Fibroblast of villous mesenchyme (primary cell): ENCODE data around the gene FOXO3. TPM values are rescaled to one million over a fixed set of nuclear protein-coding genes. Genes with fewer than 3 reads are reported as not detected.

Source experiments
- DNase-seq: peaks from one replicate; pipeline ENCODE4 v3.0.0-alpha.2; 2010; ENCODE audit warnings: low read depth
- H3K4me3 ChIP-seq: 2 replicates; pipeline ENCODE4 v1.5.1; 2011; ENCODE audit warnings: low read depth, mild to moderate bottlenecking, low read length
- total RNA-seq: library from RNA; depleted of rRNA; stranded (reverse); fragments of >200 nt; gene quantifications from 2 replicates; pipeline ENCODE4 v1.2.3, GENCODE V29; 2012
- TF ChIP-seq, protein P1 (sequence below): IDR thresholded peaks from 2 replicates; pipeline ENCODE4 v1.5.1; 2012; ENCODE audit warnings: low read depth, mild to moderate bottlenecking, low read length; ENCODE audit not compliant: insufficient read depth

Gene FOXO3
- 41.9 and 43.2 TPM in 2 replicates for total RNA-seq

DNA sequence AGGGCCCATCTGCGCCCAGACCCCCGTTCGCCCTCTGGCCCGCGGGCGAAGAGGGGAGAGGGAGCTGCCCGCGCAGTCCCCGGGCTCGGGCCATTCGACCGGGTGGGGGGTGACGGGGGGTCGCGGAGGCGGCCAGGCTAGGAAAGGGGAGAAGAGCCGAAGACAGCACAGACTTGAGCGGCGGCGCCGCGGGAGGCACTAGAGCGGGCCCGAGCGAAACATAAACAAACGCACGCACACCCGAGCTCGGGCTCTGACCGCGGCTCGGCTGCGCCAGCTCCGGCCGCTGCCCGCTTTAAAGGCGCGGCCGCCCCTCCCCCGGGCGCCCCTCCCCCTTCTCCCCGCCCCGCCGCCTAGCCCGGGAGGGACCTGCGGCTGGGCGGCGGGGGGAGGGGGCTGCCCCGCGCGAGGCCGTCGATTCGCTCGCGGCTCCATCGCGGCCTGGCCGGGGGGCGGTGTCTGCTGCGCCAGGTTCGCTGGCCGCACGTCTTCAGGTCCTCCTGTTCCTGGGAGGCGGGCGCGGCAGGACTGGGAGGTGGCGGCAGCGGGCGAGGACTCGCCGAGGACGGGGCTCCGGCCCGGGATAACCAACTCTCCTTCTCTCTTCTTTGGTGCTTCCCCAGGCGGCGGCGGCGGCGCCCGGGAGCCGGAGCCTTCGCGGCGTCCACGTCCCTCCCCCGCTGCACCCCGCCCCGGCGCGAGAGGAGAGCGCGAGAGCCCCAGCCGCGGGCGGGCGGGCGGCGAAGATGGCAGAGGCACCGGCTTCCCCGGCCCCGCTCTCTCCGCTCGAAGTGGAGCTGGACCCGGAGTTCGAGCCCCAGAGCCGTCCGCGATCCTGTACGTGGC lies at the start of gene FOXO3:
TSS of gene FOXO3 (plus strand) at position 455 of the 846 bp plus-strand sequence. CDS start at position 747, 292 bp downstream.
- H3K4me3 ChIP-seq = peak within 1 kb of the TSS; percentile 94
- DNase-seq = peak; percentile 91
- TF ChIP-seq, protein P1, sequence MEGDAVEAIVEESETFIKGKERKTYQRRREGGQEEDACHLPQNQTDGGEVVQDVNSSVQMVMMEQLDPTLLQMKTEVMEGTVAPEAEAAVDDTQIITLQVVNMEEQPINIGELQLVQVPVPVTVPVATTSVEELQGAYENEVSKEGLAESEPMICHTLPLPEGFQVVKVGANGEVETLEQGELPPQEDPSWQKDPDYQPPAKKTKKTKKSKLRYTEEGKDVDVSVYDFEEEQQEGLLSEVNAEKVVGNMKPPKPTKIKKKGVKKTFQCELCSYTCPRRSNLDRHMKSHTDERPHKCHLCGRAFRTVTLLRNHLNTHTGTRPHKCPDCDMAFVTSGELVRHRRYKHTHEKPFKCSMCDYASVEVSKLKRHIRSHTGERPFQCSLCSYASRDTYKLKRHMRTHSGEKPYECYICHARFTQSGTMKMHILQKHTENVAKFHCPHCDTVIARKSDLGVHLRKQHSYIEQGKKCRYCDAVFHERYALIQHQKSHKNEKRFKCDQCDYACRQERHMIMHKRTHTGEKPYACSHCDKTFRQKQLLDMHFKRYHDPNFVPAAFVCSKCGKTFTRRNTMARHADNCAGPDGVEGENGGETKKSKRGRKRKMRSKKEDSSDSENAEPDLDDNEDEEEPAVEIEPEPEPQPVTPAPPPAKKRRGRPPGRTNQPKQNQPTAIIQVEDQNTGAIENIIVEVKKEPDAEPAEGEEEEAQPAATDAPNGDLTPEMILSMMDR = no peak

DNA sequence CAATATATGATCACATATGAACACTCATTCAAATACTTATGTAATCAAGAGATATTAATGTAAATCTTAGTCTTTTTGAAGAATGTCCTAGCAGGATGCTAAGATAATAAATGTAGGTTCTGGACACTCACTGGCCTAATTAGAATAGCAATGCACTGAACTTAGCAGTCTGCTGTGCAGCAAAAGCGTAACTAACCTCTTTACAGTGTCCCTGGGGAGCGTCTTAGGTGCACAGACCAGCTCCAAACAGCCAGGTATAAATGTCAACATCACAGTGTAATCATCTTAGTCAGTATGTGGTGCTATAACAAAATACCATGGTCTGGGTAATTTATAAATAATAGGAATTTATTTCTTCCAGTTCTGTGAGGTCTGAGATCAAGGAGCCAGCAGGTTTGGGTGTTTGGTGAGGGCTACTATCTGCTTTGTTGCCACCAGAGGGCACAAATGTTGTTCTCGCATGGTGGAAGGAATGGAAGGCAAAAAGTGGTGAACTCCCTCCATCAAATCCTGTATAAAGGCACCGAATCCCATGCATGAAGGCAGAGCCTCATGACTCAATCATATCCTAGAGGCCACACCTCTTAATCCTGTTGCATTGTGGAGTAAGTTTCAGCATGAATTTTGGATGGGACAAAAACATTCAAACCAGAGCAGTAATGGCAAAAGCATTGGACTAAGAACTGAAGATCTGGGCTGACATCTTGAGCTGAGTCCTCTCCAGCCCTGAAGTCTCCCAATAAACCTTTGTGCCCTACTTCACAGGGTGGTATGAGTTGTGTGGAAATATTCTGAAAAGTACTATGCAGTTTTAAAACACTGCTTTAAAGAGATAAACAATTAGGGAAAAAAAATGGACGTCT lies 41.8 kb upstream of the FOXO3 start:
- TF ChIP-seq, protein P1 = peak; percentile 59
- peak; percentile 18 for DNase-seq
- no peak overlapping the region for H3K4me3 ChIP-seq

DNA sequence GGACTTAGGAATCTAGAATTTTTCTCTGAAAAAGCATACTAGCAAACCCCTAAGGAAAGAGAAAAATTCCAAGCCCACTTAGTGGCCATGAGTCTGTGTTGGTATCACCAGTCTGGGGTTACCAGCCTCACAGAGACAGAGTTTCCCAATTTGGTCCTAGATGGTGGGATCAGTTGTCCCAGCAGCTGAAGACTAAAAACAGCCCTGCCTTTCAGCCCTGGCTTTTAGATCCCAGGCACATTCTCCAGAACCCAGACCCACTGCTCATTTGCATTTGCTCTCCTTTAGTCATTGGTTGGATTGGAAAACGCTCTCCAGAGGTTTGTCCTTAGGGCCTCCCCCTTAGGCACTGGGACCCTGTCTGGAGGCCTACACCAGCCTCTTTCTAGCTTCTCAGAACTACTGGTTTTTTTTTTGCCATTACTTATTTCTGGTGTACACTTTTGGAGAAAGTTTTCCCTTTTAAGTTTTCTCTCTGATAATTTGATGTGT lies 39.1 kb upstream of the FOXO3 start:
- TF ChIP-seq, protein P1 = no peak
- H3K4me3 ChIP-seq = no peak overlapping the region
- DNase-seq = no peak

DNA sequence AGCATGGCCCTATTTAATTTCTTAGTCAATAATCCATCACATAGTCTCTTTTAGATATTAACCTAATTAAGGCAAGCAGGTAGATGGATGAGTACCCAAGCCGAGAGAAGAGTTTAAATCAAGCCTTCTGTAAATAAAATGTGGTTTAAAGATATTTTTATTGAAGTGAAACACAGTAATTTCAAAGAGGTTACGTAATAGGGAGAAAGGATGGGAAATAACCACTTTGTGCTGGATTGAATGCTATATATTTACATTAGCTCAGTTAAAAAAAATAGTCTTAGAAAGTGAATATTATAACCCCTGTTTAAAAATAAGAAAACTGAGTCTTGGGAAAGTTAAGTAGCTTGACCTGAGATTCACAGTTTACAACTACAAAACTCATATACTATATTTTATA lies 37.0 kb upstream of the FOXO3 start:
- H3K4me3 ChIP-seq = no peak overlapping the region
- no peak for DNase-seq
- TF ChIP-seq, protein P1 = no peak

DNA sequence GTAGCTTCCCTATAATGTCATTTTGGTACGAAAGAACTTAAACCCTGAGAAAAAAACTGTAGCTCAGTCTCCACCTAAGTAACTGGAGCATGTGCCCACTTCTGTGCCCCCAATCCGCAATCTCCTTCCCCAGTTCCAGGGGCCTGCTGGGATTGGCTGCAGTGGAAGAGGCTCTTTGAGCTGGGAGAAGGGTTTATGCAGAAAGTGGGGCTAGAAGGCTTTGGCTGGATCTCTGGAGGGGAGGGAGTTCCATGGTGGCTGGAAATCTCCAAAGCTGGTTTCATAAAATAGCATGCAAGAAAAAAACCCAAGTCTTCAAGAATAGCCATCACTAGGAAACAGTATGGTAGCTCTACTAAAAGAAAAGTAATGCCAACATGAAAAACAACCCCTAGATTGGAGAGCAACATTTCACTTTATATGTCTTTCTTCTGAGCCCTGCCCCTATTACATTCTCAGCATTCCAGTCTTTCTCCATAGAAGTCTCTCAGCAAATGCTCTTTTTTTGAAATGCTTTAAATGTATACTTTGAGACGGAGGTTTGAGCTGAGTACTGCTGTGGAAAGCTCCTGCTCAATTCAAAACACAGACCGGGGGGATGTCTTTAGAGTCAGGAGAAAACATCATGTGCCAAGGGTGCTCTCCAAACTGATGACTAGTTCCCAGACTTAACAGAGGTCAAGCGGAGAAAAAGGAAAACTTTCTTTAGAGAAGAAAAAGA lies 36.0 kb upstream of the FOXO3 start:
- TF ChIP-seq, protein P1 = no peak
- no peak overlapping the region for H3K4me3 ChIP-seq
- no peak for DNase-seq

DNA sequence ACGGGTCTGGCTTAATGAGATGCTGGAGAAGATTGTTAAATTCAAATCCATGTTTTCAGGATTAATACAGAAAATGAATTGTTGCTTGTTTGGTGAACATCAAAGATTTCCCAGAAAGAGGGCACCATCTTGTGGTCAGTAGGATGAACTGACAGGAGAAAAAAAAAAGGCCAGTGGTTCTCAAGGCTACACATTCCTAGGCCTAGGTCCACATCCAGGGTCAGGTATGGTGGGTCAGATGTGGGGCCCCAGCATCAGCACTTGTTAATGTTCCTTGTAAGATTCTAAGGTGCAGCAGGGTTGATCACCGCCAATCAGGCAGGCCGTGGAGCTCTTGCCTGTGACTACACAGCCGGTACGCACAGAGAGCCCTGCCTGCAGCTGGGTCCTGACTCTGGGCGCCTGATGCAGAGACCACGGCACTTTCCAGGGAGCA lies 34.0 kb upstream of the FOXO3 start:
- DNase-seq = peak; percentile 56
- TF ChIP-seq, protein P1 = peak; percentile 87
- H3K4me3 ChIP-seq = no peak overlapping the region
